Spleen (tissue), 11 donors: ENCODE results near the gene UBE2N. TPM values are rescaled to one million over a fixed set of nuclear protein-coding genes. Genes with fewer than 3 reads are reported as not detected.

Source experiments
- DNase-seq: peaks from one replicate; pipeline ENCODE4 v3.0.0-alpha.2; 2020
- H3K27ac ChIP-seq, 8 donors: fragments of 200-600 bp; sonication (generic) in 7 of 8; 1 replicate in 4 of 8; 2 replicates in 4 of 8; pipeline versions ENCODE4 v1.5.0 to v1.8.0; 2016 to 2021; ENCODE audit warnings: inconsistent platforms in 4 of 8, mild to moderate bottlenecking in 4 of 8, moderate library complexity in 1 of 8
- H3K27me3 ChIP-seq, 7 donors: fragments of 200-600 bp; sonication (generic) in 6 of 7; replicated peaks in 1 of 7; 1 replicate in 4 of 7; 2 replicates in 3 of 7; pipeline versions ENCODE4 v1.5.0 to v1.8.0; 2016 to 2021; ENCODE audit warnings: inconsistent platforms in 3 of 7, mild to moderate bottlenecking in 1 of 7
- H3K36me3 ChIP-seq, 6 donors: fragments of 200-600 bp; sonication (generic) in 5 of 6; 1 replicate in 4 of 6; 2 replicates in 2 of 6; pipeline versions ENCODE4 v1.5.0 to v1.8.0; 2016 to 2021; ENCODE audit warnings: inconsistent platforms in 2 of 6
- H3K4me1 ChIP-seq, 6 donors: fragments of 200-600 bp; sonication (generic) in 5 of 6; 1 replicate in 3 of 6; 2 replicates in 3 of 6; pipeline versions ENCODE4 v1.5.0 to v1.8.0; 2016 to 2021; ENCODE audit warnings: inconsistent platforms in 3 of 6
- H3K4me3 ChIP-seq, 8 donors: fragments of 200-600 bp; sonication (generic) in 7 of 8; 1 replicate in 4 of 8; 2 replicates in 4 of 8; pipeline versions ENCODE4 v1.5.0 to v1.8.0; 2016 to 2021; ENCODE audit warnings: inconsistent platforms in 4 of 8, mild to moderate bottlenecking in 4 of 8, moderate library complexity in 2 of 8
- H3K9me3 ChIP-seq, 8 donors: fragments of 200-600 bp; sonication (generic) in 7 of 8; 1 replicate in 4 of 8; 2 replicates in 4 of 8; pipeline versions ENCODE4 v1.5.0 to v1.8.0; 2016 to 2021; ENCODE audit warnings: inconsistent platforms in 4 of 8
- CTCF ChIP-seq, 11 experiments: fragments of 200-600 bp in 7 of 11; fragments of 450-650 bp in 4 of 11; sonication (generic) in 4 of 11; IDR thresholded peaks in 8 of 11; conservative IDR thresholded peaks in 3 of 11; 1 replicate in 7 of 11; 2 replicates in 4 of 11; pipeline versions ENCODE4 v1.4.0 to v1.8.0; 2016 to 2021; ENCODE audit warnings: antibody characterized with exemption in 11 of 11, inconsistent platforms in 4 of 11, mild to moderate bottlenecking in 1 of 11
- POLR2A ChIP-seq, 3 donors: fragments of 450-650 bp; IDR thresholded peaks; one replicate each; pipeline ENCODE4 v1.5.1; 2017; ENCODE audit warnings: antibody characterized with exemption in 3 of 3, mild to moderate bottlenecking in 1 of 3
- POLR2AphosphoS5 ChIP-seq, 3 donors: sonication (generic); formaldehyde crosslinking; IDR thresholded peaks; one replicate each; pipeline ENCODE4 v1.5.1; 2017; ENCODE audit warnings: antibody characterized with exemption in 3 of 3
- WGBS, 5 donors: extraction: QIAGEN DNeasy Blood & Tissue Kit in 3 of 5; methylation state at CpG; one replicate each; pipeline versions ENCODE4 v1.1.5 to v1.1.7; 2013 to 2018; 5-methylcytosine and 5-hydroxymethylcytosine counted together
- intact Hi-C: fragments of 100-400 bp; cut with DNase I; formaldehyde crosslinking; loops from one replicate; pipeline ENCODE4 v1.15.0; 2023; ENCODE audit warnings: low total_unique reads
- polyA plus RNA-seq, 3 donors: library from polyadenylated mRNA; stranded (reverse); fragments of 200-250 nt; gene quantifications; one replicate each; pipeline ENCODE4 v1.2.1, GENCODE V29; 2013
- total RNA-seq, 7 donors: library from RNA; depleted of rRNA in 3 of 7; stranded (reverse); fragments of >200 nt in 3 of 7; fragmentation: NEBNext Ultra II Directional in 4 of 7; extraction: Animal tissue kit (Norgen Biotek cat#: 25700) in 4 of 7; gene quantifications; one replicate each; pipeline versions ENCODE4 v1.1.0 to v1.2.1, GENCODE V29; 2016 to 2021
- donor health status: healthy with polysubstance abuse.
- donor health status: DM: no; HTN: no; CAD: no; lungs with moderate emphysema.
- donor health status: DM: no; HTN: no; CAD: no.
- donor health status: Bipolar disorder and iron deficiency.
- donor health status: healthy.
- donor health status: DM: no; HTN: no; CAD: no.
- donor health status: DM: yes; HTN: yes; CAD: no.

Gene UBE2N
- total and polyA plus RNA-seq, 10 donors = 33.5 to 84.4 (median 63.0) TPM

GRCh38 chr12:93441081-93441616 lies 598 bp downstream of the UBE2N start:
- Histone ChIP-seq H3K36me3 (no peaks in the 10 kb centered on the region), H3K4me3 (peak overlapping the region; percentile 91 to 100 (median 99)), H3K9me3 (no peaks in the 10 kb centered on the region), H3K27ac (peak overlapping the region; percentile 73 to 96 (median 95)), H3K4me1 (peaks cover 41 to 62% (median 58%) of the 10 kb centered on the region in 6 donors), H3K27me3 (no peaks in the 10 kb centered on the region)
- peak; percentile 92 for DNase-seq
- intact Hi-C loops = no loop called here
- 0 to 1% (median 0%) methylated on average over 19 to 55 of the region's 55 CpGs for WGBS, 5 donors
- peak in 2 of 3 donors; percentile 13 to 51 for TF ChIP-seq POLR2AphosphoS5 (IDR thresholded peaks at IDR 0.05)
- no peak for TF ChIP-seq CTCF (IDR thresholded peaks at IDR 0.05 in 8 of 11, conservative IDR thresholded peaks at IDR 0.05 in 3 of 11)

- 21 to 28% (median 22%) methylated on average over 12 of the region's 12 CpGs for WGBS, 5 donors
- Histone ChIP-seq H3K9me3 (no peaks in the 10 kb centered on the region), H3K27ac (peak overlapping the region in 7 of 8 donors; percentile 73 to 96 (median 94)), H3K36me3 (no peaks in the 10 kb centered on the region), H3K4me3 (peak overlapping the region; percentile 91 to 100 (median 99)), H3K4me1 (peaks cover 49 to 71% (median 67%) of the 10 kb centered on the region in 6 donors), H3K27me3 (no peaks in the 10 kb centered on the region)
- no peak for DNase-seq
- TF ChIP-seq POLR2AphosphoS5 (IDR thresholded peaks at IDR 0.05) = no peak
- TF ChIP-seq CTCF (IDR thresholded peaks at IDR 0.05 in 8 of 11, conservative IDR thresholded peaks at IDR 0.05 in 3 of 11) = no peak
- TF ChIP-seq POLR2A (IDR thresholded peaks at IDR 0.05) = no peak
- intact Hi-C loops = no loop called here
Observed at GRCh38 chr12:93440043-93440835, 1.5 kb downstream of the UBE2N start.

- Histone ChIP-seq H3K9me3 (no peaks in the 10 kb centered on the region), H3K4me1 (peaks cover 62 to 89% (median 84%) of the 10 kb centered on the region in 6 donors), H3K36me3 (no peaks in the 10 kb centered on the region), H3K27me3 (no peaks in the 10 kb centered on the region), H3K4me3 (no peak overlapping the region), H3K27ac (peak overlapping the region in 1 of 8 donors; percentile 55)
- DNase-seq = no peak
- intact Hi-C loops = no loop called here
- whole genome bisulfite sequencing, 5 donors = 59 to 69% (median 67%) methylated on average over 3 of the region's 3 CpGs
- TF ChIP-seq CTCF (IDR thresholded peaks at IDR 0.05 in 8 of 11, conservative IDR thresholded peaks at IDR 0.05 in 3 of 11) (no peak), POLR2A (IDR thresholded peaks at IDR 0.05) (no peak)
Observed at GRCh38 chr12:93438266-93439050, 3.3 kb downstream of the UBE2N start.
